Ishikawa (cell line): ENCODE results near the gene NTMT1.
A peak's percentile ranks its signal among the peaks of the same experiment; 100 is the strongest.

Experiments
- CEBPB ChIP-seq: IDR thresholded peaks from 2 replicates; pipeline ENCODE4 v1.6.1; 2012
- EGR1 ChIP-seq: IDR thresholded peaks from 2 replicates; pipeline ENCODE4 v1.6.1; 2012
- EP300 ChIP-seq: IDR thresholded peaks from 2 replicates; pipeline ENCODE4 v1.6.1; 2012; ENCODE audit warnings: borderline replicate concordance
- FOXM1 ChIP-seq: IDR thresholded peaks from 2 replicates; pipeline ENCODE4 v1.6.1; 2012; ENCODE audit warnings: low read depth, borderline replicate concordance
- NFIC ChIP-seq: IDR thresholded peaks from 2 replicates; pipeline ENCODE4 v1.6.1; 2012
- RAD21 ChIP-seq: IDR thresholded peaks from 2 replicates; pipeline ENCODE4 v1.6.1; 2012; ENCODE audit warnings: low read depth
- TEAD4 ChIP-seq: IDR thresholded peaks from 2 replicates; pipeline ENCODE4 v1.6.1; 2012
- TF ChIP-seq, protein P1 (sequence below): IDR thresholded peaks from 2 replicates; pipeline ENCODE4 v1.6.1; 2012; ENCODE audit warnings: low read depth, mild to moderate bottlenecking

DNA sequence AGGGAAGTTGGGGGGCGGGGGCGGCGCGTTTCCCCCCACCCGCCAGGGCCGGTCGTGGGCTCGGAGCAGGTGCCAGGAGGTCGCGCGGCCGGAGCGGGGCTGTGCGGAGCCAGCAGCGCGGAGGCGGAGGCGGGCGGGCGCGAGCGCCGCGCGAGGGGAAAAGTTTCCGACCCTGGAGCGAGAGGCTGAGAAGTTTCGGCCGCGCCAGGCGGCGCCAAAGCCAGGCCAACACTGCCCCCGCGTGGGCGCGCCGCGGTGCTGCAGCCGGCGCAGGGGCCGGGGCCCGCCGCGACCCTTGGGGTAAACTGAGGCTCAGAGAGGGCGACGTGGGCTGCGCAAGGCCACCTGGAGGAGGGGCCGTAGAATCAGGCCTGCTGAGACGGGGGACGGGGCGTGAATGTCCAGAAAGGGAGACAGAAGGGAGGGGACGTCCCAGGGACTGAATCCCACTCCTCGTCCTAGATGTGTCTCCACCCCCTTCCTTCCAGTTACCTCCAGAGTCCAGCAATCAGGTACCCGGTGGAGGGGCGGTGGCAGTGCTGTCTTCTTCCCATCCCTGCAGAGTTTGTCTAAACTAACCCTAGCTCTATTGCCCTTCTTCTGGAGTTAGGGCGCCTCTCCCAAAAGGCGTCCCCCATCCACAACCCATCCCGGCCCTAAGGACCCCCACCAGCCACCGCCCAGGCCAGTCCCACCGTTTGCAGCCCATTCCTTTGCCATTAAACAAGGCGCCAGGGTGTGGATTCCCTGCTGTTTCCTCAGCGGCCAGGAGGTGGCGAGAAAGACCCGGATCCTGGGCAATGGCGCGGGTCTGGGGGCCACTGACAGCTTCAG is 15.3 kb upstream of the NTMT1 start:
- peak; percentile 81 for TF ChIP-seq RAD21
- TF ChIP-seq, protein P1, sequence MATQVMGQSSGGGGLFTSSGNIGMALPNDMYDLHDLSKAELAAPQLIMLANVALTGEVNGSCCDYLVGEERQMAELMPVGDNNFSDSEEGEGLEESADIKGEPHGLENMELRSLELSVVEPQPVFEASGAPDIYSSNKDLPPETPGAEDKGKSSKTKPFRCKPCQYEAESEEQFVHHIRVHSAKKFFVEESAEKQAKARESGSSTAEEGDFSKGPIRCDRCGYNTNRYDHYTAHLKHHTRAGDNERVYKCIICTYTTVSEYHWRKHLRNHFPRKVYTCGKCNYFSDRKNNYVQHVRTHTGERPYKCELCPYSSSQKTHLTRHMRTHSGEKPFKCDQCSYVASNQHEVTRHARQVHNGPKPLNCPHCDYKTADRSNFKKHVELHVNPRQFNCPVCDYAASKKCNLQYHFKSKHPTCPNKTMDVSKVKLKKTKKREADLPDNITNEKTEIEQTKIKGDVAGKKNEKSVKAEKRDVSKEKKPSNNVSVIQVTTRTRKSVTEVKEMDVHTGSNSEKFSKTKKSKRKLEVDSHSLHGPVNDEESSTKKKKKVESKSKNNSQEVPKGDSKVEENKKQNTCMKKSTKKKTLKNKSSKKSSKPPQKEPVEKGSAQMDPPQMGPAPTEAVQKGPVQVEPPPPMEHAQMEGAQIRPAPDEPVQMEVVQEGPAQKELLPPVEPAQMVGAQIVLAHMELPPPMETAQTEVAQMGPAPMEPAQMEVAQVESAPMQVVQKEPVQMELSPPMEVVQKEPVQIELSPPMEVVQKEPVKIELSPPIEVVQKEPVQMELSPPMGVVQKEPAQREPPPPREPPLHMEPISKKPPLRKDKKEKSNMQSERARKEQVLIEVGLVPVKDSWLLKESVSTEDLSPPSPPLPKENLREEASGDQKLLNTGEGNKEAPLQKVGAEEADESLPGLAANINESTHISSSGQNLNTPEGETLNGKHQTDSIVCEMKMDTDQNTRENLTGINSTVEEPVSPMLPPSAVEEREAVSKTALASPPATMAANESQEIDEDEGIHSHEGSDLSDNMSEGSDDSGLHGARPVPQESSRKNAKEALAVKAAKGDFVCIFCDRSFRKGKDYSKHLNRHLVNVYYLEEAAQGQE: no peak
- 0 out of 2 replicates have a peak, but pooled peaks have one; percentile 12 for TF ChIP-seq TEAD4
- TF ChIP-seq FOXM1: no peak
- no peak for TF ChIP-seq NFIC
- TF ChIP-seq EP300: no peak; the same call in 1 of the 2 replicates
- TF ChIP-seq CEBPB: no peak
- TF ChIP-seq EGR1: no peak; the same call in 1 of the 2 replicates
